Esophagus muscularis mucosa (tissue), 4 donors: ENCODE results near the gene CDH4.

ENCODE experiments used
- EP300 ChIP-seq: sonication (generic); formaldehyde crosslinking; IDR thresholded peaks from one replicate; pipeline ENCODE4 v1.6.1; 2017; ENCODE audit warnings: antibody characterized with exemption
- POLR2A ChIP-seq: fragments of 450-650 bp; IDR thresholded peaks from one replicate; pipeline ENCODE4 v1.6.1; 2017; ENCODE audit warnings: antibody characterized with exemption, moderate library complexity, mild to moderate bottlenecking, low read depth
- POLR2AphosphoS5 ChIP-seq, 2 donors: sonication (generic); formaldehyde crosslinking; IDR thresholded peaks; one replicate each; pipeline ENCODE4 v1.6.1; 2017; ENCODE audit warnings: antibody characterized with exemption in 2 of 2
- TF ChIP-seq, protein P1 (sequence below), 3 experiments: fragments of 200-600 bp in 2 of 3; fragments of 450-650 bp in 1 of 3; sonication (generic) in 2 of 3; IDR thresholded peaks; one replicate each; pipeline ENCODE4 v1.5.1; 2017 to 2019; ENCODE audit warnings: antibody characterized with exemption in 3 of 3, mild to moderate bottlenecking in 2 of 3, moderate library complexity in 1 of 3

DNA sequence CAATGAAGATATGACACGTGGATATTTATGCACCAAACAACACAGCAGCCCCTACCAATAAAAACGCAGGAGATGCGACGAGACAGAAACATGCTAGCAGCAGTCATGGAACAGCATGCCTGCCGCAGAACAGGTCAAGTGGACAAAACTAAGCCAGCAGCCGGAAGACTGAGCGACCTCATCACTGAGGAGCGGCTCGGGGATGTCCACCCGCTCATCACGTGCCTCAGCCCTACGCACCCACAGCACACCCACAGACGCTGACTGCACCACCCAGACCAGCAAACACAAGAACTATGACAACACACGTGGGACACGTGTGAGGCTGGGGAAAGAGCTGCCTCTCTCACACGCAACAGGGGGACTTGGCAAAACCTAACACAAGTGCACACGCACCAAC lies 731.9 kb downstream of the CDH4 start:
- TF ChIP-seq, protein P1, sequence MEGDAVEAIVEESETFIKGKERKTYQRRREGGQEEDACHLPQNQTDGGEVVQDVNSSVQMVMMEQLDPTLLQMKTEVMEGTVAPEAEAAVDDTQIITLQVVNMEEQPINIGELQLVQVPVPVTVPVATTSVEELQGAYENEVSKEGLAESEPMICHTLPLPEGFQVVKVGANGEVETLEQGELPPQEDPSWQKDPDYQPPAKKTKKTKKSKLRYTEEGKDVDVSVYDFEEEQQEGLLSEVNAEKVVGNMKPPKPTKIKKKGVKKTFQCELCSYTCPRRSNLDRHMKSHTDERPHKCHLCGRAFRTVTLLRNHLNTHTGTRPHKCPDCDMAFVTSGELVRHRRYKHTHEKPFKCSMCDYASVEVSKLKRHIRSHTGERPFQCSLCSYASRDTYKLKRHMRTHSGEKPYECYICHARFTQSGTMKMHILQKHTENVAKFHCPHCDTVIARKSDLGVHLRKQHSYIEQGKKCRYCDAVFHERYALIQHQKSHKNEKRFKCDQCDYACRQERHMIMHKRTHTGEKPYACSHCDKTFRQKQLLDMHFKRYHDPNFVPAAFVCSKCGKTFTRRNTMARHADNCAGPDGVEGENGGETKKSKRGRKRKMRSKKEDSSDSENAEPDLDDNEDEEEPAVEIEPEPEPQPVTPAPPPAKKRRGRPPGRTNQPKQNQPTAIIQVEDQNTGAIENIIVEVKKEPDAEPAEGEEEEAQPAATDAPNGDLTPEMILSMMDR (IDR thresholded peaks at IDR 0.05): no peak
- TF ChIP-seq POLR2AphosphoS5 (IDR thresholded peaks at IDR 0.05): no peak
- TF ChIP-seq POLR2A: no peak
- TF ChIP-seq EP300: no peak
